Measurements from ENCODE around the gene SULF2.

GRCh38 chr20:47768016-47768824 lies 17.1 kb downstream of the SULF2 start:
- TF ChIP-seq CTCF (IDR thresholded peaks at IDR 0.05) (no peak), EZH2 (IDR thresholded peaks at IDR 0.05) (no peak), EZH2phosphoT487 (IDR thresholded peaks at IDR 0.05) (no peak)
